GM18861 (cell line): Measurements from ENCODE around the gene TMEM106A.
"Not testable (repeated sequence)": the region's sequence is repeated elsewhere in the genome, so short reads cannot be mapped to it uniquely, and the experiment has no call there.

Source experiments
- ATAC-seq: cut with Tn5 transposase; IDR thresholded peaks from one replicate; pipeline ENCODE4 v1.9.1; 2021; ENCODE audit not compliant: unreplicated experiment

Gene TMEM106A

GRCh38 chr17:43211480-43212402 is at the start of gene TMEM106A:
Gene TMEM106A, plus strand, starts transcription at chr17:43211875. Its CDS starts 1,167 bp downstream, at chr17:43213042.
- ATAC-seq = peak; percentile 44

DNA sequence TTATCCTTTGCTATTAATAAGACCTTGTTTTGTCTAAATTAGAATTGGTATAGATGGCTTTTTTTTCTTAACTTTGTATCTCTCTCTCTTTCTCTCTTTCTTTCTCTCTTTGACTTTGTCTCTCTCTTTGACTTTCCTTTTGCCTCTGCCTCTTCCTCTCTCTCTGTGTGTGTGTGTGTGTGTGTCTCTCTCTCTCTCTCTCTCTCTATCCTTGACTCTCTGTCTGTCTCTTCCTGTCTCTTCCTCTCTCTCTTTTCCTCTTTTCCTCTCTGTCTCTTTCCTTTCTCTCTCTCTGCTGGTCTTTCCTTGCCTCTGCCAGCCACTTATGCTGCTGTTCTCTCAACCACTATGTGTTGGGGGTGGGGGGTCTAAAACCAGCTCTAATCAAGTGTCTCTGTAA is 45.7 kb upstream of the TMEM106A start:
- not testable (repeated sequence) for ATAC-seq

DNA sequence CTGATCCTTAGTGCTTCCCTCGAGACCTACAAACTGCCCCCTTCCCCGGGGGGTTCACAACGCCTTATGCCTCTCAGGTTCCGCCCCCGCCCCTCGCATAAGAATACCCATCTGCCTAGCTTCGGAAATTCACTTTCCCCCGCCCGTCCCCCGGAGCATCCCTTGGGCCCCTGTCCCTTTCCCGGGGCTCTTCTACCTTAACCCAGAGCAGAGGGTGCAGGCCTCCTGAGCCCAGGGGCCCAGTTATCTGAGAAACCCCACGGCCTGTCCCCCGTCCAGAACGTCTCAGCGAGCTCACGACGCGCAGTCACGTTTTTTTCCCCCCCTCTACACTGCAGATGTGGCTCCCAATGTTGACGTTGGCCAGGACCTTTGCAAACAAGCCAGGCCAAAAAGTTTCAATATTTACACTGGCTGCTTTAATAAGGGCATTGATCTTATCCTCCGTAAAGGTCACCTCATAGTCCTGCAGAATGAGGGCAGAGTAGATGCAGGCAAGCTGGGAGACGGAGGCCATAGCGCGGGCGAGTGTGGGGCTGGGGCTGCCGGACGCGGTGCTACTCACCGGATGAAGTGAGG is 42.0 kb upstream of the TMEM106A start:
- no peak for ATAC-seq

DNA sequence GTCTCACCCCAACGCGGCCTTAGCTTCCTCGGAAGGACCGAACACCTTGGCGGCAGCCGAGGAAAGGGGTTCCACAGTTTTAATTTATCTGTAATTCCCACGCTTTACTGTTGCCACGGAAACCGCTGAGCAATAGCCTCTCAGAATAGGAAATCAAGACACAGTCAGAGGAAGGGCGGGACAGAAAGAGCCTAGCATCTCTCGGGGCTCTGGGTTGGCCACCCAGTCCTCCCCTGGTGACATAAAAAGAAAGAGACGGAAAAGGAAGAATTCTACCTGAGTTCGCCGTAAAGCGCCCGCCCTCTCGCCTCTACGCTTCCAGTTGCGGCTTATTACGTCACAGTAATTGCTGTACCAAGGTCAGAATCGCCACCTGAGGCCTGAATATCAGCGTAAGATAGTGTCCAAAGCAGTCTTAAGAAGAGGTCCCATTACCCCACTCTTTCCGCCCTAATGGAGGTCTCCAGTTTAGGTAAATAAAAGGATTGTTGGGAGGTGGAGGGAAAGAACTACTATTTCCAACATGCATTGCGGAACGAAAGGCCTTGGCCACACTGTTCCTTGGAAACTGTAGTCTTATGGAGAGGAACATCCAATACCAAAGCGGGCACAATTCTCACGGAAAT is 41.4 kb upstream of the TMEM106A start:
- ATAC-seq = peak; percentile 64

GRCh38 chr17:43170766-43171585 is 40.7 kb upstream of the TMEM106A start, which contains the start of gene NBR1:
Gene NBR1, plus strand, starts transcription at chr17:43171214. Its CDS starts 4,586 bp downstream, at chr17:43175800.
- ATAC-seq = peak; percentile 75

DNA sequence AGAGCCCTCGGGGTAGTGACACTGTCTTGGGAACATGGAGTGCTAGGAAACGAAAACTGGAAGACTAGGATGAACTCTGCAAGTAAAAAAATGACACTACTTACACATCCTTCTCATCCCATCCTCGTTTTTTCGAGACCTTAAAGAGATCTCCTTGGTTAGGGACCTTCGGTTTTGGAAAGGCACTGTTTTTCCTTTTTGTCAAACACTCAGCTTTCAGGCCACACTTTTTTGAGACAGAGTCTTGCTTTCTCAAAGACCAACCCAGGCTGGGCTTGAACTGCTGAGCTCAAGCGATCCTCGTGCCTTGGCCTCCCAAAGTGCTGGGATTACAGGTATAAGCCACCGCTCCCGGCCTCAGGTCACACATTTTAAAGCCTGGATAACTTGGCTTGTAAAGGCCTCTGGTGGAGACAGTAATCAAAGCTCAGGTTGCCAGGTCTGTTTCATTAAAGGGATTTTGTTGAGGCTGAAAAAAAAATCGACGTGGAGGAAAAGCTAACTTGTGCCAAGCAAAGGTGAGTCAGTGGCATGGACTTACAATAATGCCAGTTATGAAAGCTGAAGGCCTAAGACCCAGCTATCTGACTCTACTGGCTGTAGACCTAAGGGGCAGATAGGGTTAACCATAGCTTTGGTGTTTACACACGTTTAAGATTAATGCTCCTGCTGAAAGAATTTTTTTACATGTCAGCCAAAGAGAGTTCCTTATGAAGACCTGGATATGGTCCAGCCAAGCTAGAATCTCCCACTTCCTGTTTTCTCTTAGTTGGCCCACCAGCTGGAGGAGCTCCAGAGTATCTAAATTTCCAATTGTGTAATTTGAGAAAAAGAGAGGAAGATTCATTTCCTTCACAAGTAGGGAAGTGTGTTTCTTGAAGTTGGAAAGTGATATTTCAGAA is 39.8 kb upstream of the TMEM106A start:
- ATAC-seq = no peak

GRCh38 chr17:43175213-43176118 is 36.2 kb upstream of the TMEM106A start:
- ATAC-seq = no peak

GRCh38 chr17:43176119-43176570 is 35.5 kb upstream of the TMEM106A start:
- no peak for ATAC-seq

DNA sequence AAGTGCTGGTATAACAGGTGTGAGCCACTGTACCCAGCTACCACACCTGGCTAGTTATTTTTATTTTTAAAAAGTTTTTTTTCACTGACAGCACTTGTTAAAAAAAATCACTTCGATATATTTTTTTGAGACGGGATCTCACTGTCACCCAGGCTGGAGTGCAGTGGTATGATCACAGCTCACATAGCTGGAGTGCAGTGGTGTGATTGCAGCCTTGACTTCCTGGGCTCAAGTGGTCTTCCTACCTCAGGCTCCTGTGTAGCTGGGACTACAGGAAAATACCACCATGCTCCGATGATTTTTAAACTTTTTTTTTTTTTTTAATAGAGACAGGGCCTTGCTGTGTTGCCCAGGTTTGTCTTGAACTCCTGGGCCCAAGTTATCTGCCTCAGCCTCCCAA is 27.8 kb upstream of the TMEM106A start:
- no peak for ATAC-seq

- ATAC-seq = not testable (repeated sequence)
These were observed 25.0 kb upstream of the TMEM106A start for GRCh38 chr17:43186656-43187055.

GRCh38 chr17:43193251-43193650 is 18.4 kb upstream of the TMEM106A start:
- no peak for ATAC-seq

- ATAC-seq = no peak
These were observed 12.0 kb upstream of the TMEM106A start for GRCh38 chr17:43199633-43200032.

DNA sequence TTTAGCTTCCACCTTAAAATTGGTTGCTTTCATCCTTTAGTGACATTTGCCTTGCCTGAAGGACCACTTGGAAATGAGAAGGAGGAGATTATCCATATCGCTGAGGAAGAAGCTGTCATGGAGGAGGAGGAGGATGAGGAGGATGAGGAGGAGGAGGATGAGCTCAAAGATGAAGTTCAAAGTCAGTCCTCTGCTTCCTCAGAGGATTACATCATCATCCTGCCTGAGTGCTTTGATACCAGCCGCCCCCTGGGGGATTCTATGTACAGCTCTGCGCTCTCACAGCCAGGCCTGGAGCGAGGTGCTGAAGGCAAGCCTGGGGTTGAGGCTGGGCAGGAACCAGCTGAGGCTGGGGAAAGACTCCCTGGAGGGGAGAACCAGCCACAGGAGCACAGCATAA is 11.5 kb upstream of the TMEM106A start:
- no peak for ATAC-seq

GRCh38 chr17:43203013-43203412 is 8.7 kb upstream of the TMEM106A start:
- ATAC-seq = not testable (repeated sequence)

- no peak for ATAC-seq
These were observed 1.1 kb upstream of the TMEM106A start for GRCh38 chr17:43210576-43210975.

DNA sequence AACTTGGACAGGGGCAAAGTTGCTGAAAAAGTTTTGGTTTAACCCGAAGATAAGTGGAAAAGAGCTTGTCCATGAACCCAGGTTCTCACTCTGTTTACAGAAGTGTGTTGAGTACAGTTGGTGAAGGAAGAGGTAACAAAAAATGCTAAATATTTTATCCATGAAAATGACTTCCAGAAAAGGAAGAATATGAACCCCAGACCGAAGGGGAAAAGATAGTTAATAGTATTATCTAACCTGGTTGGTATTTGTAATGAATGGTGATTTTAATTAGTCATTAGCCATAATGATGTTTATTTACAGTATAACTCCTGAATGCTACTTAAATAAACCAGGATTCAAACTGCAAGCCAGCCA is 574 bp upstream of the TMEM106A start:
- no peak for ATAC-seq

DNA sequence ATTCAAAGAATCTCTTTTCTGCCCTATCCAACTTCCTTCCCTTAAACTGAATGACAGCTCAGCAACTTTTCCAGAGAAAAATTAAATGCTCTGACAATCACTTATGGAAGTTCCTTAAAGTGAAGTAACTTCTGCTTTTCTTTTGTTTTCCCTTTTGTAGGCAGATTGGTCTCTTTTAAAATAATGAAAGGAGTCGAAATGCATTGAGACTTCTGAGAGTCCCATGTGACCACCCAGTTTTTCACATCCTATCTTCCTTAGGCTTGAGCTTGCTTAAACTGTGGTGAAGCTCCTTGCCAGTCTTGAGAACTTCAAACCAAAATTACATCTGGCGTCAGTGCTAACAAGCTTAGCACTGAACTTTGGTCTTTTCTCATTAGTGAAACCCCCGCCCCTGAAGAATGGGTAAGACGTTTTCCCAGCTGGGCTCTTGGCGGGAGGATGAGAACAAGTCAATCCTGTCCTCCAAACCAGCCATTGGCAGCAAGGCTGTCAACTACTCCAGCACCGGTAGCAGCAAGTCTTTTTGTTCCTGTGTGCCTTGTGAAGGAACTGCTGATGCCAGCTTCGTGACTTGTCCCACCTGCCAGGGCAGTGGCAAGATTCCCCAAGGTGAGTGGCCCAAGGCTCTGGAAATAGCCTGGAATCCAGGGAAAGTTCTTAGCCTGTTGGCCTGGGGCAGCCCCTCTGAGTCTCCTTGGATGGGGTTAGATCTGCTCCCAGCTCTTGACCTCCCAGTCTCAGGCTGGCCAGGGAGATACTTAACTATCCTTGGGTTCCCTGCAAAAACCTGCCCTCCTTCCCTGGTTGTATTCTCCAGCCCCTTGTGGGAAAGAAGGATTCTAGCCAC is 1.2 kb downstream of the TMEM106A start:
- no peak for ATAC-seq

DNA sequence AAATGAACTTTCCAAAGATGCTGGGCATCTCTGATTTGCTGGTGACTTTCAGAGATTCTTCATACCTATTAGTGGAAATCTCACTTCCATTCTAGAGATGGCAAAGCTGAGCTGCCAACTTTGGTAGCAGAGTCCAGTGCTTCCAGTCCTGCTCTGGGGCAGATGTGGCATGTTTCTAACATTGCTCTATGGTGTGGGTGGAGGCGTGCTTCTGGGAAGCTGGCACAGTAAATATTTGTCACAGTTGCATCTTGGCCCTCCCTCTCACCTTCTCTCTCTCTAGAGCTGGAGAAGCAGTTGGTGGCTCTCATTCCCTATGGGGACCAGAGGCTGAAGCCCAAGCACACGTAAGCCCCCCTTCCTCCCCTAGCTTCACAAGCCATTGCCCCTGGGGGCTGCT is 1.9 kb downstream of the TMEM106A start:
- ATAC-seq = no peak
